PFSK-1 (cell line): Measurements from ENCODE around the gene RABL3.

Experiments used
- FOXP2 ChIP-seq: optimal IDR thresholded peaks from 2 replicates; pipeline ENCODE3; 2011; ENCODE audit warnings: borderline replicate concordance, control low read depth, inconsistent platforms; ENCODE audit not compliant: insufficient read depth; ENCODE audit errors: extremely low read length, extremely low read depth
- POLR2AphosphoS5 ChIP-seq: IDR thresholded peaks from 2 replicates; pipeline ENCODE4 v1.6.1; 2012; ENCODE audit warnings: low read depth, mild to moderate bottlenecking, control low read depth, low read length, moderate library complexity
- REST ChIP-seq, 2 experiments: IDR thresholded peaks; 2 replicates each; pipeline versions ENCODE4 v1.6.1 to v1.8.0; 2011 to 2012; ENCODE audit warnings: low read depth in 2 of 2, low read length in 2 of 2, control low read depth in 1 of 2, inconsistent platforms in 1 of 2, mild to moderate bottlenecking in 1 of 2, moderate library complexity in 1 of 2; ENCODE audit not compliant: insufficient read depth in 1 of 2
- SIN3A ChIP-seq: IDR thresholded peaks from 2 replicates; pipeline ENCODE4 v1.6.1; 2012; ENCODE audit warnings: mild to moderate bottlenecking, low read length, moderate library complexity, borderline replicate concordance; ENCODE audit not compliant: insufficient read depth
- TAF1 ChIP-seq: IDR thresholded peaks from 2 replicates; pipeline ENCODE4 v1.6.1; 2012; ENCODE audit warnings: low read length, control low read depth, borderline replicate concordance; ENCODE audit not compliant: insufficient read depth

Gene RABL3

GRCh38 chr3:120689395-120689794 lies 52.9 kb downstream of the RABL3 start:
- no peak for TF ChIP-seq TAF1
- no peak for TF ChIP-seq FOXP2
- TF ChIP-seq SIN3A: no peak
- no peak for TF ChIP-seq POLR2AphosphoS5
- TF ChIP-seq REST (IDR thresholded peaks at IDR 0.05; ENCODE audit: insufficient read depth in 1 of 2, low read depth in 2 of 2, low read length in 2 of 2): no peak

GRCh38 chr3:120688121-120688520 lies 54.2 kb downstream of the RABL3 start:
- no peak for TF ChIP-seq SIN3A
- TF ChIP-seq FOXP2: no peak
- TF ChIP-seq POLR2AphosphoS5: no peak
- no peak for TF ChIP-seq REST (IDR thresholded peaks at IDR 0.05; ENCODE audit: insufficient read depth in 1 of 2, low read depth in 2 of 2, low read length in 2 of 2)
- no peak for TF ChIP-seq TAF1

- TF ChIP-seq FOXP2 (no peak), REST (IDR thresholded peaks at IDR 0.05; ENCODE audit: insufficient read depth in 1 of 2, low read depth in 2 of 2, low read length in 2 of 2) (no peak), SIN3A (no peak), POLR2AphosphoS5 (no peak), TAF1 (no peak)
These were observed 56.9 kb downstream of the RABL3 start for GRCh38 chr3:120685411-120685810.

GRCh38 chr3:120684896-120685295 lies 57.4 kb downstream of the RABL3 start:
- TF ChIP-seq REST (IDR thresholded peaks at IDR 0.05; ENCODE audit: insufficient read depth in 1 of 2, low read depth in 2 of 2, low read length in 2 of 2) (no peak), SIN3A (no peak), TAF1 (no peak), FOXP2 (no peak), POLR2AphosphoS5 (no peak)

- TF ChIP-seq SIN3A (no peak), FOXP2 (no peak), TAF1 (no peak), REST (IDR thresholded peaks at IDR 0.05; ENCODE audit: insufficient read depth in 1 of 2, low read depth in 2 of 2, low read length in 2 of 2) (no peak)
These were observed 58.5 kb downstream of the RABL3 start for GRCh38 chr3:120683671-120684301.
